Activated CD4-positive, CD25-positive, alpha-beta regulatory T cell treated with anti-CD3 and anti-CD28 coated beads, Interleukin-2, amount 50 U/mL, for 24 hours (primary cell): ENCODE results near the gene HLA-DQA2.
"Not testable (repeated sequence)": the region's sequence is repeated elsewhere in the genome, so short reads cannot be mapped to it uniquely, and the experiment has no call there.

Source experiments
- ATAC-seq, 2 donors: fragments of 150-1000 bp; cut with Tn5 transposase; one replicate each; pipeline ENCODE4 v1.10.0; 2021; ENCODE audit warnings: mild to moderate bottlenecking in 1 of 2, moderate library complexity in 1 of 2

HLA-DQA2 gene

GRCh38 chr6:32782923-32783322 is 41.7 kb downstream of the HLA-DQA2 start:
- not testable (repeated sequence) for ATAC-seq

- ATAC-seq = peak in 1 of 2 donors; percentile 80
These were observed 44.8 kb downstream of the HLA-DQA2 start for GRCh38 chr6:32785781-32786533.

- ATAC-seq = no peak
These were observed 49.1 kb downstream of the HLA-DQA2 start for GRCh38 chr6:32790306-32790705.

- ATAC-seq = no peak
These were observed 51.8 kb downstream of the HLA-DQA2 start for GRCh38 chr6:32792901-32793435.

GRCh38 chr6:32794510-32794909 is 53.3 kb downstream of the HLA-DQA2 start:
- ATAC-seq = no peak
